GM12891 (cell line): Measurements from ENCODE around the gene HOXC9.

Source experiments
- DNase-seq: peaks from one replicate; pipeline ENCODE4 v3.0.0; 2011; ENCODE audit warnings: low spot score; ENCODE audit not compliant: insufficient read length
- FAIRE-seq: peaks from 2 replicates; lab custom pipeline; 2011; peaks lifted over from hg19 to GRCh38; lab: Jason Lieb, UNC
- PAX5 ChIP-seq: IDR thresholded peaks from 2 replicates; pipeline ENCODE4 v1.6.1; 2011; ENCODE audit warnings: low read length, moderate library complexity, mild to moderate bottlenecking; ENCODE audit not compliant: insufficient read depth, severe bottlenecking
- POLR2A ChIP-seq: IDR thresholded peaks from 2 replicates; pipeline ENCODE4 v1.6.1; 2011; ENCODE audit warnings: low read depth, low read length, control low read depth
- POLR2AphosphoS5 ChIP-seq: IDR thresholded peaks from 2 replicates; pipeline ENCODE4 v1.6.1; 2011; ENCODE audit warnings: low read depth, low read length, control low read depth
- POU2F2 ChIP-seq: IDR thresholded peaks from 2 replicates; pipeline ENCODE4 v1.6.1; 2011; ENCODE audit warnings: low read depth, mild to moderate bottlenecking, control low read depth, low read length, moderate library complexity
- SPI1 ChIP-seq: IDR thresholded peaks from 2 replicates; pipeline ENCODE4 v1.6.1; 2011; ENCODE audit warnings: low read depth, low read length, control low read depth
- TAF1 ChIP-seq: IDR thresholded peaks from 2 replicates; pipeline ENCODE4 v1.6.1; 2011; ENCODE audit warnings: low read depth, low read length, control low read depth

HOXC9 gene

GRCh38 chr12:54016478-54016964 lies 16.6 kb downstream of the HOXC9 start:
- TF ChIP-seq POLR2AphosphoS5 (no peak), TAF1 (no peak), PAX5 (no peak), POLR2A (no peak), POU2F2 (no peak), SPI1 (no peak)
- DNase-seq, result no peak
- FAIRE-seq, result no peak

GRCh38 chr12:54017027-54017788 lies 17.2 kb downstream of the HOXC9 start:
- no peak for DNase-seq

GRCh38 chr12:54017878-54018467 lies 18.0 kb downstream of the HOXC9 start:
- DNase-seq (peak; percentile 95), FAIRE-seq (peak; percentile 81)
- peak; percentile 92 for TF ChIP-seq PAX5
- TF ChIP-seq SPI1, result no peak
- no peak for TF ChIP-seq POLR2AphosphoS5
- TF ChIP-seq POLR2A, result 0 out of 2 replicates have a peak, but pooled peaks have one; percentile 28
- TF ChIP-seq TAF1, result peak; percentile 38; the same call in 1 of the 2 replicates

More at GRCh38 chr12:54017027-54017788, 17.2 kb downstream of the HOXC9 start:
- FAIRE-seq, result peak; percentile 31
- TF ChIP-seq POLR2AphosphoS5 (no peak), POLR2A (no peak), SPI1 (no peak), TAF1 (no peak), POU2F2 (no peak), PAX5 (no peak)

- no peak for FAIRE-seq
- TF ChIP-seq SPI1, result no peak
- no peak for DNase-seq
These were observed 18.6 kb downstream of the HOXC9 start for GRCh38 chr12:54018468-54018984.

GRCh38 chr12:54019091-54019811 lies 19.3 kb downstream of the HOXC9 start:
- TF ChIP-seq TAF1, result no peak
- no peak for TF ChIP-seq POU2F2
- TF ChIP-seq SPI1, result no peak
- TF ChIP-seq POLR2A, result no peak
- TF ChIP-seq PAX5, result no peak
- TF ChIP-seq POLR2AphosphoS5, result no peak
- no peak for DNase-seq
- no peak for FAIRE-seq

- DNase-seq (no peak), FAIRE-seq (no peak)
- TF ChIP-seq POU2F2, result no peak
- TF ChIP-seq PAX5, result no peak
- TF ChIP-seq SPI1, result no peak
- no peak for TF ChIP-seq POLR2AphosphoS5
- TF ChIP-seq POLR2A, result no peak
- no peak for TF ChIP-seq TAF1
These were observed 20.1 kb downstream of the HOXC9 start for GRCh38 chr12:54019924-54020590.

- FAIRE-seq, result no peak
- DNase-seq, result no peak
- TF ChIP-seq POLR2A (no peak), TAF1 (no peak), POU2F2 (no peak)
These were observed 20.8 kb downstream of the HOXC9 start for GRCh38 chr12:54020591-54021405.

- no peak for TF ChIP-seq POLR2AphosphoS5
- no peak for TF ChIP-seq TAF1
- no peak for TF ChIP-seq SPI1
- no peak for TF ChIP-seq POU2F2
- TF ChIP-seq POLR2A, result no peak
- TF ChIP-seq PAX5, result no peak
- no peak for FAIRE-seq
- no peak for DNase-seq
These were observed 21.6 kb downstream of the HOXC9 start for GRCh38 chr12:54021432-54022013.
